ENCODE results near the gene ZNF333.
"Not testable (repeated sequence)": the region's sequence is repeated elsewhere in the genome, so short reads cannot be mapped to it uniquely, and the experiment has no call there.

The ZNF333 gene

DNA sequence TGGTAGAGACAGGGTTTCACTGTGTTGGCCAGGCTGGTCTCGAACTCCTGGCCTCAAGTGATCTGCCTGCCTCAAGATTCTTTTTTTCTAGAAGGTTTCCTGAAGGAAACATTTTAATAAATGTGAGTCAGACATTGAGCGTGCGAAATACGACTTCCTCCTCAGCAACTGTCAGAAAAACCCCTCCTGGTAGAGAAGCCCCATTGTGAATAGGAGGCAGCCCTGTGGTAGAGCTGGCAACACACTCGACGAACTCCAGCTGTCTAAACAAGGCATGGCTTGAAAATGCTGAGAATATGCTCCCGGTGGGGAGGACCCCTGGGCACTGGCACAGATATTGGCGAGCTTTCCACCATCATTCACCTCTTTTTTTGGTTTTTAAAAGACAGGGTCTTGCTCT, 9.8 kb downstream of the ZNF333 start:
- DNase-seq (ENCODE audit: low read depth, low spot score), result no peak

DNA sequence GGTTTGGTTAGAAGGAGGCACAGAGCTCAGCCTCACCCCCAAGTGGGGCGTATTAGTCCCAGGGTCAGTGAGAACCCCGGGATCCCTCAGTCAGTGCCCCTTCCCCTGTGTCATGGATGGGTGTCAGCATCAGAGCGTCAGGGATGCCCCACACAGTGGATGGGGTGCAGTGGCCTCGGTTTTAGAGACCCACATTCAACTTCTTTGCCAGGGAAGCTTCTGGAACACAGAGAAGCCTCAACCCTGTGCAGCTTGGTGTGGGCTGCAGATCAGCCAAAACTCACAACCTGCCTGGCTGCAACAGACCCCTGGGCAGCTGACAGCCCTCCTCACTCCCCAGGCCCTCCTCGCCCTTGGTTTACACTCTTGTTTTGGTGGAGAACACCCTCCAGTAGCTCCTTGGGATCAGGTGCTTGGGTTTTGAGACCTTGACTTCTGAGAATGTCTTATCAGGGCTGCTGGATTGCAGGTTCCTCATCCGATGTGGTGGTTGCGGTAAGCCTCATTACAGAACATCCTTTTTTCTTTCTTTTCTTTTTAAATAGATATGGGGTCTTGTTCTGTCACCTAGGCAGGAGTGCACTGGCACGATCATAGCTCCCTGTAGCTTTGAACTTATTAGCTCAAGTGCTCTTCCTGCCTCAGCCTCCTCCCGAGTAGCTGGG, 11.0 kb downstream of the ZNF333 start:
- DNase-seq (ENCODE audit: low read depth, low spot score), result no peak

DNA sequence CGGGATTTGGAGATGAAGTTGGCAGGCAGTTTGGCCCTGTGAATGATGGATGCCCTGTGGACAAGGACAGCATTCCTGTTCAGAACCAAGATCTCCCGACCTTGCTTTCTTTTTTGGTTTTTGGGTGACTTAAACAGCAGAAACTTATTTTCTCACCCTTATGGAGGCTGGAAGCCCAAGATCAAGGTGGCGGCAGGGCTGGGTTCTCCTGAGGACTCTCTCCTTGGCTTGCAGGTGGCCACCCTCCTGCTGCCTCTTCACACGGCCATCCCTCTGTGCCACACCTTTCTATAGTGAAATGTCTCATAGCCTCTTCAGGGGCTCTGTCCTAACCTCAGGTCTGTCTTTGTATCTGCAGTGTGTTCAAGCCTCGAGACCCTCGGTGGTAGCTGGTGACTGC, 14.0 kb downstream of the ZNF333 start:
- no peak for DNase-seq (ENCODE audit: low read depth, low spot score)

DNA sequence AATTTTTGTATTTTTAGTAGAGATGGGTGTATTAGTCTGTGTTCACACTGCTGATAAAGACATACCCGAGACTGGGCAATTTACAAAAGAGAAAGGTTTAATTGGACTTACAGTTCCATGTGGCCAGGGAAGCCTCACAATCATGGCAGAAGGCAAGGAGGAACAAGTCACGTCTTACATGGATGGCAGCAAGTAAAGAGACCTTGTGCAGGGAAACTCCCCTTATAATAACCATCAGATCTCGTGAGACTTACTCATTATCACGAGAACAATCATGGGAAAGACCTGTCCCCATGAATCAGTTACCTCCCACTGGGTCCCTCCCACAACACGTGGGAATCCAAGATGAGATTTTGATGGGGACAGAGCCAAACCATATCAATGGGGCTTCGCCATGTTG, 14.6 kb downstream of the ZNF333 start:
- no peak for DNase-seq (ENCODE audit: low read depth, low spot score)

DNA sequence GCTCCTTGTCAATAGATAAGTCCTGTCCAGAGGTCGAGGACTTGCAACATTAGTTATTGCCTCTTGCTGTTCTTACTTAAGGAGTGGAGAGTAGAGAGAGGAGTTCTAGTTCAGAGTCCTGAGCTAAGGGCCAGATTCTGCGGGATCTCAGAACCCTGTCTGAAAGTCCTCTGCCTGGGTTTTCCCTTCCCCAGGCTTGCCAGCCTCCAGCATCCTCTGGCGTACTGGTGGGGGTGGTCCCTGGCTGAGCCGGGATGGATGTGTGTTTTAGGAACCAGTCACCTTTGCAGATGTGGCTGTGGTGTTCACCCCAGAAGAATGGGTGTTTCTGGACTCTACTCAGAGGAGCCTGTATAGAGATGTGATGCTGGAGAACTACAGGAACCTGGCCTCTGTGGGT, 26.0 kb downstream of the ZNF333 start:
- DNase-seq (ENCODE audit: low read depth, low spot score), result no peak

DNA sequence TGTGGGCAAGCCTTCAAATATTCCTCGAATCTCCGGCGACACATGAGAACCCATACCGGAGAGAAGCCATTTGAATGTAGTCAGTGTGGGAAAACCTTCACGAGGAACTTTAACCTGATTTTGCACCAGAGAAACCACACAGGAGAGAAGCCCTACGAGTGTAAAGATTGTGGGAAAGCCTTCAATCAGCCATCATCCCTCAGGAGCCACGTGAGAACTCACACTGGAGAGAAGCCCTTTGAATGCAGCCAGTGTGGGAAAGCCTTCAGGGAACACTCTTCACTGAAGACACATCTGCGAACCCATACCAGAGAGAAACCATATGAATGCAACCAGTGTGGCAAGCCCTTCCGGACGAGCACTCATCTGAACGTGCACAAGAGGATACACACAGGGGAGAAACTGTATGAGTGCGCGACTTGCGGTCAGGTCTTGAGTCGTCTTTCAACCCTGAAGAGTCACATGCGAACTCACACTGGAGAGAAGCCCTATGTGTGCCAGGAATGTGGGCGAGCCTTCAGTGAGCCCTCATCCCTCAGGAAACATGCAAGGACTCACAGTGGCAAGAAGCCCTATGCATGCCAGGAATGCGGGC, 28.8 kb downstream of the ZNF333 start:
- no peak for DNase-seq (ENCODE audit: low read depth, low spot score)

DNA sequence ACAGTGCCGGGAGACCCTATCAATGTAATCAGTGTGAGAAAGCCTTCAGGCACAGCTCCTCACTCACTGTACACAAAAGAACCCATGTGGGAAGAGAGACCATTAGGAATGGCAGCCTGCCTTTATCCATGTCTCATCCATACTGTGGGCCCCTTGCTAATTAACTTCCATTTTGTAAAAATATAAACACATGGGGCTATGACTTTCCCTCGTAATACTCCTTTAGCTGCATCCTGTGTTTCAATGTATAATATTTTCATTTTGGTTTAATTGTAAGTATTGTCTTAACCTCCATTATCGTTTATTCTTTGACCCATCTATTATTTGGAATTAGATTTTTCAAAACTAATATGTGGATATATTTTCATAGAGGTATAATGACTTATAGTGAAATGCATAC, 29.3 kb downstream of the ZNF333 start:
- no peak for DNase-seq (ENCODE audit: low read depth, low spot score)

DNA sequence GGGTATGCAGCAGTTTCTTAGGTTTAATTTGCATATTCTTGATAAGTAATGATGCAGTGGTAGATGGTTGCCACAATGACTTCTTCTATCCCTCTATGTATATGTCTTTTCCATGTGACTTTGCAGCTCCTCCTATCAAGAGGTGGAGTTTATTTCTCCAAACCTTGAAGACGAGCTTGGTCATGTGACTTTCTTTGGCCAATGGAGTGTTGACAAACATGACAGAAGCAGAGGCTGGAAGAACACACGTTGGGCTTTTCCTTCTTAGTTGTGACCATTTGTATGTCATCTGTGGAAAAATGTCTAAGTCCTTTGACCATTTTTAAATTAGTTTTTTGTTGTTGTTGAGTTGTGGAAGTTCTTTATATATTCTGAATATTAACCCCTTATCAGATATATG, 32.3 kb downstream of the ZNF333 start:
- no peak for DNase-seq (ENCODE audit: low read depth, low spot score)

DNA sequence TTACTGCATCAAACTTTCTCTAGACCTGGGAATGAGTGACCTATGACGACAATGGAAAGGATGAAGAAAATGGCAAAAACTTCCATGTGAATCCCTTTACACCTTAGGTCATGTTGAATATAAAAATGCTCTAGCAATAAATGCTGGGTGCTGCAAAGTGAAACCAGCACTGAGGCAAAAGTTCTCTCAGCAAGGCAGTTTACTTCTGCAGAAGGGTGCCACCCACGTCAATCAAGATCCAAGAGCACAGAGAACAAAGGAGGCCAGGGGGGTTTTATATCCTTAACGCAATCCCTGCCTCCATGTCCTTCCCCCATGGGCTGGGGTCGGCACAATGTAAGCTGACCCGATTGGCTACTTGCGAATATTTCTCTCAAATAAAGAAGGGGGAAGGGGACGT, 38.7 kb downstream of the ZNF333 start:
- DNase-seq (ENCODE audit: low read depth, low spot score), result no peak

DNA sequence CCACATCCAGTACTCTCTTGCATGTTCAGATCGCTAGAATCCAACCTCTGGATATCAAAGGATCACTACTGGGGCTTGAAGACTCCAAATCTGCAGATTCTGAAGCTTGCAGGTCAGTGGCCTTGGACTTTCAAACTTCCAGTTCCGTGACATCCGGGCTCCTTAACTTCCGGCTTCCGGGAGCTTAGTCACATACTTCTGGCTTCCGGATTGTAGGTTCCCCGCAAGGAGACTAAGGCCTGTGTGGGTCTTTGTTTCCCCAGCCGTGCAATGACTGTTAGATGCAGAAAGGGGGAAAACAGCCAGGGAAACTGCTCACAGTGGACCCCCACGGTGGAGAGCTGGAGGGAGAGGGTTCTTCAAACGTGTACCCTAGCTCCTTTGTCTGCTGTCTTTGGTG, 41.4 kb downstream of the ZNF333 start:
- DNase-seq (ENCODE audit: low read depth, low spot score), result peak; percentile 3

DNA sequence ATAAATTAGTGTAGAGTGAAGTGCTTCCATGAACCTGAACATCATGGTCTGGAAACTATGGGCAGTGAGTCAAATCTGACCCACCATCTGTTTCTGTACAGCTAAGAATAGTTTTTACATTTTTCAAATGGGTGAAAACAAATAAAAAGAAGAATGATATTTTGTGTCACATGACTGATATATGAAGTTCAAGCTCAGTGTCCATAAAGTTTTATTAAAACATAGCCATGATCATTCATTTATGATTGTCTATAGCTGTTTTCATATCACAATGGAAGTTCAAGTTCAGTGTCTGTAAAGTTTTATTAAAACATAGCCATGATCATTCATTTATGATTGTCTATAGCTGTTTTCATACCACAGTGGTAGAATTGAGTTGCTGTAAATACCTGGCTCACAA, 42.7 kb downstream of the ZNF333 start:
- no peak for DNase-seq (ENCODE audit: low read depth, low spot score)

DNA sequence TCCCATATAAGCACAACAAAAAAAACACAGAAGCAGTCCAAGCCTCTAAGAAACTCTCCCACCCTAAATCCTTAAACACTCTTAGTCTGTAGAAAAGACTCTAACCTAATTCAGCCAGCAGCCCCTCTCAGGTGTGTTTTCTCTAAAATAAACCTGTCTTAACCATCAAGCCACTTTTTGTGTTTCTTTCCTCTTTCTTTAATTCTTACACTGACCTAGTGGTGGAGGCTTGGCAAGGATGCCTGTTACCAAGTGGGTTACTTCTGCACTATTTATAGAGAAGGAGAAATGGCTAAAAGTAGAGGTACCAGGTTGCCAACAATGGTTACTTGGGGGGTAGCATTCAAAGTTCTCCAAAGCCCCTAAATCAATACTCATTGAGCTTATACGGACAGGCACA, 43.7 kb downstream of the ZNF333 start:
- DNase-seq (ENCODE audit: low read depth, low spot score), result no peak

DNA sequence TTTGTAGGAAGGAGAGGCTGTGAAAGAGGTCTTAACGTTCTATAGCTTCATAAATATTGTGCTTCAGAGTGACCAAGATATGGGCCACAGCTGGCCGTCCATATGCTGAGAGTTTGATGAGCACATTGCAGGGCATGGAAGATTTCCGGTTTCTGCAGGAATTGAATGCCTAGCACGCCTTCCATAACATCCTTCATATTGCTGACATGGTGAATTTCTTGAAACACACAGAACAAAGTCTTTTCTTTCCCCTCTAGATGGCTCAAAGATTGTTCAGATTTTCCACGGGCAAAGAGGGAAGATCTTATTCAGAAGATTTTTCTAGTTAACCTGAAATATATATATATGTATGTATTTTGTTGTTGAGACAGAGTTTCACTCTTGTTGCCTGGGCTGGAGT, 46.1 kb downstream of the ZNF333 start:
- DNase-seq (ENCODE audit: low read depth, low spot score), result no peak

DNA sequence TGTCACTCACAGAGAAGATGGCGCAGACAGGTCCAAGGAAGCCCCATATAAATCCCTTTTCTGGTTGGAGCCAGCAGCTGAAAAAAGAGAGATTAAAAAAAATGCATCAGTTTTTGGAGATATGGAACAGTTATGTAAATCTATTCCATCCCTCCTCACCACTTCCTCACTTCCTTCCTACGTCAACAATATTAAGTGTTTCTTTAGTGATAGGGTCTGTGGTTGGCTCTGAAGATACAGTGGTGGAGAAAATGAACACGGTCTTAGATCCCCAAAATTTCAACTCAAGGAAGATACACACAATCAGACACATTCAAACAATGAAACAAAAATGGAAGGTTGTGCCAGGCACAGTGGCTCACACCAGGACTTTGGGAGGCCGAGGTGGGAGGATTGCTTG, 57.0 kb downstream of the ZNF333 start:
- no peak for DNase-seq (ENCODE audit: low read depth, low spot score)

DNA sequence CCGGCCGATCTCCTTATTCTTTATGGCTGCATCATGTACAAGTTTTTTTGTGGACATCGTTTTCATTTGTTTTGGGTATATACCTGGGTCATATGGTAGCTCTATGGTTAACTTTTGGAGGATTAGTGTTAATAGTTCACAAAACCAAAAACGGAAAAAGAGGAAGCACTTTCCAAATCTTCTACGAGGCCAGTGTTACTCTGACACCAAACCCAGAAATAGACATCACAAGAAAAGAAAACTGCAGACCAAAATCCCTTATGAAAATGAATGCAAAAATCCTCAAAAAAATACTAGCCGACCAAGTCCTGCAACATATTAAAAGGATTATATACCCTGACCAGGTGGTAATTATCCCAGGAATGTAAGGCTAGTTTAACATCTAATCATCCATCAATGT, 58.8 kb downstream of the ZNF333 start:
- DNase-seq (ENCODE audit: low read depth, low spot score), result no peak

DNA sequence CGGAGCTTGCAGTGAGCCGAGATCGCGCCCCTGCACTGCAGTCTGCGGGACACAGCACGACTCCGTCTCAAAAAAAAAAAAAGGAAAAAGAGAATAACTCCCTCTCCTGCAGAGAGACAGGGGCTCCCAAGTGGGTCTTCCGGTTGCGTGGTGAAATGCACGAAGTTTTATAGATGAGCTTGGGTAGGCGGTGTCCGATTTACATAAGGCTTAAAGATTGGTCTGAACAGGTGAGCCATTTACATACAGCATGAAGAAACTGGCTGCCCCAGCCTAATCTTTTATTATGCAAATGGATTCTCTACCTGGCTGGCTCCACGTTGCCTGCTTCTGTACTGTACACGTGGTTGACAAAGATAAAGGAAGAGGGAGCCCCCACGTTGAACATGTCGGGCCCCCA, 69.0 kb downstream of the ZNF333 start:
- DNase-seq (ENCODE audit: low read depth, low spot score), result peak; percentile 82

DNA sequence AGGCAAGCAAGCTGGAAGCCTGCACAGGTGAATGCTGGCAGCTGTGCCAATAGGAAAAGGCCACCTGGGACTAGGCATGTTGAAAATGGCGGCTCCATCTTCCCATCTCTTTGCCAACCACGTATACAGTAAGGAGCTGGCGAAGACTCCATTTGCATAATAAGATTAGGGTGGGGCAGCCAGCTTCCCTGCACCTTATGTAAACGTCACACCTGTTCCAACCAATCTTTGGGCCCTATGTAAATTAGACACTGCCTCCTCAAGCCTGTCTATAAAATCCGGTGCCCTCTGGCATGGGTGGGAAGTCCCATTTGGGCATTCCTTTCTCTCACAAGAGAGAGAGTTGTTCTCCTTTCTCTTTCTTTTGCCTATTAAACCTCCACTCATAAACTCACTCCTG, 71.8 kb downstream of the ZNF333 start:
- peak; percentile 9 for DNase-seq (ENCODE audit: low read depth, low spot score)

DNA sequence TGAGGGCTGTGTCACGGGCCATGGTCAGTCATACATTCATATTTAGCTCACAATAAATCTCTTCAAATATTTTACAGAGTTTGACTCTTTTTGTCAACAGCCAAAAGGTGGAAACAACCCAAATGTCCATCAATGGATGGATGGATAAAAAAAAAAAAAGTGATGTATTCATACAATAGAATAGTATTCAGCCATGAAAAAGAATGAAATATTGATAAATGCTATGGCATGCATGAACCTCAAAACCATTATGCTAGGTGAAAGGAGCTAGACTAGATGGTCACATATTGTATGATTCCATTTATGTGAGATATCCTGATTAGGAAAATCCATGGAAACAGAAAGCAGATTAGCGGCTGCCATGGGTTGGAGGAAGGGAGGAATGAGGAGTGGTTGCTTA, 72.3 kb downstream of the ZNF333 start:
- no peak for DNase-seq (ENCODE audit: low read depth, low spot score)

DNA sequence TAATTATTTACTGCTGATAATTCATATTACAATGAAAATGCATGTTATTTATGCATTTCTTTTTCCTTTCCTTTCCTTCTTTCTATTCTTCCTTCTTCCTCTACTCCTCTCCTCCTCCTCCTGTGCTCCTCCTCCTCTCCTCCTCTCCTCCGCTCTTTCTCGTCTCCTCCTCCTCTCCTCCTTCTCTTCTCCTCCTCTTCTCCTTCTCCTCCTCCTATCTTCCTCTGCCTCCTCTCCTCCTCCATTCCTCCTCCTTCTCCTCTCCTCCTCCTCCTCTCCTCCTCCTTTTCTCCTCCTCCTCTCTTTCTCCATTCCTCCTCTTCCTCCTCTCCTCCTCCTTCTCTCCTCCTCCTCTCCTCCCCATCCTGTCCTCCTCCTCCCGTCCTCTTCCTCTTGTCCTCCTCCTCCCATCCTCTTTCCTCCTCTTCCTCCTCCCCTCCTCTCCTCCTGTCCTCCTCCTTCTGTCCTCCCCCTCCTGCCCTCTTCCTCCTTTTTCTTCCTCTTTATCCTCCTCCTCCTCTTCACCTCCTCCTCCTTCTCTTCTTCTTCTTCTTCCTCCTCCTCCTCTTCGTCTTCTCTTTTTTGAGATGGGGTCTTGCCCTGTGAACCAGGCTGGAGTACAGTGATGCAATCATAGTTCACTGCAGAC, 73.8 kb downstream of the ZNF333 start:
- DNase-seq (ENCODE audit: low read depth, low spot score), result no peak

DNA sequence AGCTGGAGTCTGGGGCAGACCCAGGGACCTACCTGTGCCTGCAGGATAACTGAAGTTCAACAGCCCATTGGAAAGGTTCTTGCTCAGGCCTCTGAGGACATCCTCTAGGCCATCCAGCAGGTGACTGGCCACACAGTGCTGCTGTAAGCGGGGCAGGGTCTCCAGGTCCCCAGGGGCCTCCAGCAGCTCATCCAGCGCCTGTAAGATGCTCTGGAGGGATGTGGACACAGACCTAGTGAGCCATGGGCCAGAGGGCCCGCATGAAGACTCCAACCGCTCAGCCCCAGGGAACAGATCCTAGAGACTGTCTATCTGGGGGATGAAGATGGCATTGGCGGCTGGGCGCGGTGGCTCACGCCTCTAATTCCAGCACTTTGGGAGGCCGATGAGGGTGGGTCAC, 74.6 kb downstream of the ZNF333 start:
- DNase-seq (ENCODE audit: low read depth, low spot score), result no peak

DNA sequence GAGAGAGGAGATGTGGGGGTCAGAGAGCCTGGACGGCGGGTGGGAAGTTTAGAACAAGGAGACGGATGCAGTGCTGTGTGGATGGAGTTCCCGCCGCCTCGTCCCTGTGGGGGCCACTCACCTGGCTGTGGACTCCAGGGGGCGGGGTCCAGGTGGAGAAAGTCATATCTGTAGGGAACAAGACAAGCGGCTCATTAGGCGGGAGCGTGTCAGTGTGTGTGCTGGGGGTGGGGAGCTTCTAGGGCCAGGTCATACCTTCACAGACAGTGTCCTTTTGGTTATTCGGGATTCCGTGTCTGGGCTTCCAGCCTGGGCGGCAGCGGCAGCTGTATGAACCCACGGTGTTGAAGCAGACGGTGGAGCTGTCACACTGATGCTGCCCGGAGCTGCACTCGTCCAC, 75.6 kb downstream of the ZNF333 start:
- not testable (repeated sequence) for DNase-seq (ENCODE audit: low read depth, low spot score)

DNA sequence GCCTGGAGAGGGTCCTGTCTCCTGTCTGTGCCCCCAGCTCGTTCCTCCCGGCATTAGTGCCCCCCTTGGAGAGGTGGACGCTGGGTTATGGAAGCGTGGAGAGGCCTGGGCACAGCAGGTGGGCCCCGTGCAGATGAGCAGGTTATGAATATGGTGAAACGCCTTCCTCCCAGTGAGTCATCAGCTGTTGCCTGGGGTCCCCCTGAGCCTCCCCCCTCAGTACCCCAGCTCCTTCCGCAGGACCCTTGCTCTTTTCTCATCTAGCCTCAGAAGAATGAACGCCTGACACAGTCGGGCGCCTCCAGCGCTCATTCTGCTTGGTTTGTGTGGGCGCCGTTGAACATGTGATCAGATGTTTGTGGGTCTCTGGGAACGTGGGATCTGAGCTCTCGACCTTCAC, 76.0 kb downstream of the ZNF333 start:
- not testable (repeated sequence) for DNase-seq (ENCODE audit: low read depth, low spot score)

DNA sequence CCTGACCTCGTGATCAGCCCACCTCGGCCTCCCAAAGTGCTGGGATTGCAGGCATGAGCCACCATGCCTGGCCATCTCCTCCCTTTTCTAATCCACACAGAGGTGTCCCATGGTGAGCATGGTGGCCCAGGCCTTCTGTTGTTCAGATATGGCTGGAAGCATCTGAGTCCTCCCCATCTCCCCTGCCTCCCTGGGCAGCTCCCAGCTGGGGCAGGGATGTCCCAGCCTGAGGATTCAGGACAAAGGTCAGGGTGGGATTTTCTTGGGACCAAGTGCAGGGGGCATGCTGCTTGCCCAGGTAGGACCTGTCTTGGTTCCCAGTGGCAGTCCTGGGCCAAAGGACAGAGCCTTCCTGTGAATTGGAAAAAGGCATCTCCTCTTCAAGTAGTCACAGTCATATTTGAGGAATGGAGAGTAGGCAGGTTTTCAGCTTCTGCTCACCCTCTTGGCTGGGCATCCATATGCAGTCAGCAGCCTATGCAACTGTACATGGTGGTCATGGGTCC, 77.7 kb downstream of the ZNF333 start:
- DNase-seq (ENCODE audit: low read depth, low spot score), result no peak

Measured in ELF-1 (cell line).